H9 (cell line): ENCODE results near the gene GNAT3. TPM values are rescaled to one million over a fixed set of nuclear protein-coding genes. Genes with fewer than 3 reads are reported as not detected.

ENCODE experiments used
- DNase-seq: peaks from one replicate; pipeline ENCODE4 v3.0.0-alpha.2; 2017
- H2AFZ ChIP-seq: one replicate; pipeline ENCODE4 v1.6.1; 2013; ENCODE audit warnings: mild to moderate bottlenecking, low read length, control low read depth, moderate library complexity
- H2AK5ac ChIP-seq: 2 replicates; pipeline ENCODE4 v1.6.1; 2013; ENCODE audit warnings: low read length, control low read depth, mixed read lengths; ENCODE audit not compliant: insufficient read length
- H2BK120ac ChIP-seq: one replicate; pipeline ENCODE4 v1.6.1; 2013; ENCODE audit warnings: low read depth, mild to moderate bottlenecking, low read length, control low read depth, inconsistent platforms; ENCODE audit not compliant: poor library complexity, severe bottlenecking
- H2BK12ac ChIP-seq: 2 replicates; pipeline ENCODE4 v1.6.1; 2013; ENCODE audit warnings: low read length, control low read depth, mixed read lengths, low read depth; ENCODE audit not compliant: insufficient read length
- H2BK15ac ChIP-seq: 2 replicates; pipeline ENCODE4 v1.6.1; 2013; ENCODE audit warnings: low read depth, low read length, control low read depth
- H2BK20ac ChIP-seq: one replicate; pipeline ENCODE4 v1.6.1; 2013; ENCODE audit warnings: low read depth, mild to moderate bottlenecking, low read length, control low read depth, inconsistent platforms; ENCODE audit not compliant: poor library complexity, severe bottlenecking
- H2BK5ac ChIP-seq: 2 replicates; pipeline ENCODE4 v1.6.1; 2013; ENCODE audit warnings: low read length, control low read depth, mixed read lengths; ENCODE audit not compliant: insufficient read length
- H3K14ac ChIP-seq: 2 replicates; pipeline ENCODE4 v1.6.1; 2013; ENCODE audit warnings: low read length, control low read depth; ENCODE audit not compliant: insufficient read depth
- H3K18ac ChIP-seq: 2 replicates; pipeline ENCODE4 v1.6.1; 2013; ENCODE audit warnings: low read depth, mild to moderate bottlenecking, mixed read lengths, low read length, control low read depth; ENCODE audit not compliant: insufficient read length
- H3K23ac ChIP-seq: 2 replicates; pipeline ENCODE4 v1.6.1; 2013; ENCODE audit warnings: low read length, control low read depth, mixed read lengths, low read depth; ENCODE audit not compliant: insufficient read length
- H3K23me2 ChIP-seq: 2 replicates; pipeline ENCODE4 v1.6.1; 2013; ENCODE audit warnings: low read depth, mild to moderate bottlenecking, mixed read lengths, low read length, control low read depth; ENCODE audit not compliant: insufficient read length, poor library complexity, severe bottlenecking
- H3K27ac ChIP-seq: 2 replicates; pipeline ENCODE4 v1.5.1; 2013; ENCODE audit warnings: low read length, control low read depth, mixed read lengths, low read depth; ENCODE audit not compliant: insufficient read length
- H3K27me3 ChIP-seq: 2 replicates; pipeline ENCODE4 v1.6.1; 2013; ENCODE audit warnings: low read length, control low read depth, inconsistent platforms; ENCODE audit not compliant: insufficient read depth
- H3K4ac ChIP-seq: 2 replicates; pipeline ENCODE4 v1.6.1; 2013; ENCODE audit warnings: low read depth, mild to moderate bottlenecking, control low read depth, inconsistent platforms, low read length, moderate library complexity
- H3K4me1 ChIP-seq: 2 replicates; pipeline ENCODE4 v1.6.1; 2013; ENCODE audit warnings: low read length, control low read depth, inconsistent platforms; ENCODE audit not compliant: insufficient read depth
- H3K4me2 ChIP-seq: 2 replicates; pipeline ENCODE4 v1.6.1; 2013; ENCODE audit warnings: low read length, control low read depth, mixed read lengths; ENCODE audit not compliant: insufficient read length, insufficient read depth
- H3K56ac ChIP-seq: 2 replicates; pipeline ENCODE4 v1.6.1; 2013; ENCODE audit warnings: low read depth, mild to moderate bottlenecking, mixed read lengths, low read length, control low read depth; ENCODE audit not compliant: insufficient read length
- H3K79me1 ChIP-seq: 2 replicates; pipeline ENCODE4 v1.6.1; 2013; ENCODE audit warnings: low read depth, mild to moderate bottlenecking, moderate library complexity, low read length, control low read depth, inconsistent platforms; ENCODE audit not compliant: insufficient read depth, poor library complexity, severe bottlenecking
- H3K79me2 ChIP-seq: 2 replicates; pipeline ENCODE4 v1.6.1; 2013; ENCODE audit warnings: low read length, control low read depth, inconsistent platforms; ENCODE audit not compliant: insufficient read depth
- H3K9ac ChIP-seq: 2 replicates; pipeline ENCODE4 v1.6.1; 2013; ENCODE audit warnings: low read length, control low read depth, mixed read lengths; ENCODE audit not compliant: insufficient read length; ENCODE audit errors: extremely low read depth
- H3K9me3 ChIP-seq: one replicate; pipeline ENCODE4 v1.6.1; 2013; ENCODE audit warnings: low read depth, low read length, inconsistent platforms; ENCODE audit not compliant: control insufficient read depth
- H3T11ph ChIP-seq: one replicate; pipeline ENCODE4 v1.6.1; 2013; ENCODE audit warnings: mild to moderate bottlenecking, low read length, control low read depth, inconsistent platforms
- H4K20me1 ChIP-seq: one replicate; pipeline ENCODE4 v1.6.1; 2013; ENCODE audit not compliant: control insufficient read depth, insufficient read length, insufficient read depth
- H4K5ac ChIP-seq: 2 replicates; pipeline ENCODE4 v1.6.1; 2013; ENCODE audit warnings: low read depth, mild to moderate bottlenecking, mixed read lengths, low read length, control low read depth; ENCODE audit not compliant: insufficient read length
- H4K8ac ChIP-seq: replicated peaks from 2 replicates; pipeline ENCODE4 v1.6.1; 2013; ENCODE audit warnings: low read length, control low read depth, mixed read lengths, low read depth; ENCODE audit not compliant: insufficient read length
- H4K91ac ChIP-seq: 2 replicates; pipeline ENCODE4 v1.6.1; 2013; ENCODE audit warnings: low read depth, mild to moderate bottlenecking, moderate library complexity, mixed read lengths, low read length, control low read depth; ENCODE audit not compliant: insufficient read length
- H3K27ac Mint-ChIP-seq, 3 experiments: 2 replicates in 2 of 3; 3 replicates in 1 of 3; pipeline ENCODE4 v1.8.0; 2020 to 2021; ENCODE audit warnings: mixed read lengths in 3 of 3, mild to moderate bottlenecking in 1 of 3, moderate library complexity in 1 of 3
- H3K27me3 Mint-ChIP-seq: 2 replicates; pipeline ENCODE4 v1.8.0; 2021; ENCODE audit warnings: low read depth, mild to moderate bottlenecking, moderate library complexity, mixed read lengths
- H3K36me3 Mint-ChIP-seq, 3 experiments: 2 replicates in 2 of 3; 3 replicates in 1 of 3; pipeline ENCODE4 v1.8.0; 2020 to 2021; ENCODE audit warnings: low read depth in 3 of 3, mixed read lengths in 3 of 3; ENCODE audit not compliant: insufficient read depth in 1 of 3
- H3K4me1 Mint-ChIP-seq, 2 experiments: 2 replicates each; pipeline ENCODE4 v1.8.0; 2020; ENCODE audit warnings: mixed read lengths in 2 of 2
- H3K4me3 Mint-ChIP-seq, 2 experiments: 2 replicates in 1 of 2; 3 replicates in 1 of 2; pipeline ENCODE4 v1.8.0; 2020 to 2021; ENCODE audit warnings: mild to moderate bottlenecking in 2 of 2, mixed read lengths in 2 of 2, moderate library complexity in 1 of 2
- H3K9me3 Mint-ChIP-seq, 2 experiments: 2 replicates in 1 of 2; 3 replicates in 1 of 2; pipeline ENCODE4 v1.8.0; 2020; ENCODE audit warnings: mild to moderate bottlenecking in 2 of 2, mixed read lengths in 2 of 2, moderate library complexity in 1 of 2
- WGBS: extraction: QIAGEN DNeasy Blood & Tissue Kit; methylation state at CpG from one replicate; pipeline ENCODE4 v1.1.7; 2013; ENCODE audit warnings: missing lambda C conversion rate, low lambda C conversion rate, mixed read lengths; ENCODE audit not compliant: insufficient read length; ENCODE audit errors: extremely low coverage; 5-methylcytosine and 5-hydroxymethylcytosine counted together
- total RNA-seq: library from RNA; stranded (reverse); gene quantifications from 2 replicates; pipeline ENCODE4 v1.2.1, GENCODE V29; 2021
- TF ChIP-seq, protein P1 (sequence below): fragments of 200-600 bp; sonication (generic); conservative IDR thresholded peaks from 3 replicates; pipeline ENCODE4 v1.8.0; 2021; ENCODE audit warnings: antibody characterized with exemption, mild to moderate bottlenecking

Gene GNAT3
- total RNA-seq, 1 experiment from 2014 or later: not detected

DNA sequence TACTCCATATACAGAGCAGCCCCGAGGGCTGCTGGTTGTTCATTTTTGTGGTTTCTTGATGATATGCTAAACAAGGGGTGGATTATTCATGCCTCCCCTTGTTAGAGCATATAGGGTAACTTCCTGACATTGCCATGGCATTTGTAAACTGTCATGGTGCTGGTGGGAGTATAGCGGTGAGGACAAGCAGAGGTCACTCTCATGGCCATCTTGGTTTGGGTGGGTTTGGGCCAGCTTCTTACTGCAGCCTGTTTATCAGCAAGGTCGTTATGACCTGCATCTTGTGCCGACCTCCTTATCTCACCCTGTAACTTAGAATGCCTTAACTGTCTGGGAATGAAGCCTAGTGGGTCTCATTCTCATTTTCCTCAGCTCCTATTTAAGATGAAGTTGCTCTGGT is 31.3 kb downstream of the GNAT3 start:
- H3K4ac ChIP-seq: no peak overlapping the region
- DNase-seq: no peak
- no peaks in the 10 kb centered on the region; a peak in 1 of 5 replicates for H3K9me3 Mint-ChIP-seq

More for the DNA sequence above, 31.3 kb downstream of the GNAT3 start:
- no peak overlapping the region for H3K18ac ChIP-seq
- Mint-ChIP-seq H3K36me3 (peaks cover 1 to 10% (median 3%) of the 10 kb centered on the region in 3 experiments; a peak in 6 of 7 replicates), H3K27ac (peak overlapping the region in 1 of 3 experiments; percentile 55; a peak in 3 of 7 replicates), H3K4me1 (peaks cover 12 to 19% of the 10 kb centered on the region in 2 experiments), H3K4me3 (no peak overlapping the region), H3K27me3 (no peaks in the 10 kb centered on the region)
- H2AK5ac ChIP-seq: no peak overlapping the region
- no peak overlapping the region for H2BK120ac ChIP-seq
- H4K20me1 ChIP-seq: no peaks in the 10 kb centered on the region
- H3K23ac ChIP-seq: no peak overlapping the region
- H4K91ac ChIP-seq: no peak overlapping the region
- no peaks in the 10 kb centered on the region for H3K9me3 ChIP-seq
- no peak overlapping the region for H3T11ph ChIP-seq
- no peak overlapping the region for H4K5ac ChIP-seq
- H3K4me2 ChIP-seq: no peak overlapping the region
- no peaks in the 10 kb centered on the region for H3K79me1 ChIP-seq
- H2AFZ ChIP-seq: no peak overlapping the region
- no peak overlapping the region for H3K14ac ChIP-seq
- no peaks in the 10 kb centered on the region for H3K79me2 ChIP-seq
- no peaks in the 10 kb centered on the region for H3K27me3 ChIP-seq
- no peak overlapping the region for H3K27ac ChIP-seq
- no peaks in the 10 kb centered on the region for H3K4me1 ChIP-seq
- no peak overlapping the region for H2BK15ac ChIP-seq
- H3K9ac ChIP-seq: no peak overlapping the region
- TF ChIP-seq, protein P1, sequence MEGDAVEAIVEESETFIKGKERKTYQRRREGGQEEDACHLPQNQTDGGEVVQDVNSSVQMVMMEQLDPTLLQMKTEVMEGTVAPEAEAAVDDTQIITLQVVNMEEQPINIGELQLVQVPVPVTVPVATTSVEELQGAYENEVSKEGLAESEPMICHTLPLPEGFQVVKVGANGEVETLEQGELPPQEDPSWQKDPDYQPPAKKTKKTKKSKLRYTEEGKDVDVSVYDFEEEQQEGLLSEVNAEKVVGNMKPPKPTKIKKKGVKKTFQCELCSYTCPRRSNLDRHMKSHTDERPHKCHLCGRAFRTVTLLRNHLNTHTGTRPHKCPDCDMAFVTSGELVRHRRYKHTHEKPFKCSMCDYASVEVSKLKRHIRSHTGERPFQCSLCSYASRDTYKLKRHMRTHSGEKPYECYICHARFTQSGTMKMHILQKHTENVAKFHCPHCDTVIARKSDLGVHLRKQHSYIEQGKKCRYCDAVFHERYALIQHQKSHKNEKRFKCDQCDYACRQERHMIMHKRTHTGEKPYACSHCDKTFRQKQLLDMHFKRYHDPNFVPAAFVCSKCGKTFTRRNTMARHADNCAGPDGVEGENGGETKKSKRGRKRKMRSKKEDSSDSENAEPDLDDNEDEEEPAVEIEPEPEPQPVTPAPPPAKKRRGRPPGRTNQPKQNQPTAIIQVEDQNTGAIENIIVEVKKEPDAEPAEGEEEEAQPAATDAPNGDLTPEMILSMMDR: no peak
- H2BK5ac ChIP-seq: no peak overlapping the region
- no peak overlapping the region for H2BK20ac ChIP-seq
- no peak overlapping the region for H4K8ac ChIP-seq
- H3K23me2 ChIP-seq: no peaks in the 10 kb centered on the region
- WGBS: no CpG with 5 or more reads among the region's 4 CpGs
- H3K56ac ChIP-seq: no peak overlapping the region
- no peak overlapping the region for H2BK12ac ChIP-seq
